Nephron (organoid): ENCODE results near the gene CCNL2.

Source experiments
- H3K27ac Mint-ChIP-seq, 3 experiments: 2 replicates each; pipeline ENCODE4 v1.8.0; 2020; ENCODE audit warnings: mixed read lengths in 3 of 3, mild to moderate bottlenecking in 2 of 3, moderate library complexity in 1 of 3
- H3K27me3 Mint-ChIP-seq: 2 replicates; pipeline ENCODE4 v1.8.0; 2021; ENCODE audit warnings: low read depth, mild to moderate bottlenecking, moderate library complexity, mixed read lengths
- H3K36me3 Mint-ChIP-seq: 2 replicates; pipeline ENCODE4 v1.8.0; 2020; ENCODE audit warnings: low read depth, mixed read lengths
- H3K4me1 Mint-ChIP-seq: 2 replicates; pipeline ENCODE4 v1.8.0; 2020; ENCODE audit warnings: mixed read lengths
- H3K4me3 Mint-ChIP-seq, 3 experiments: 2 replicates each; pipeline ENCODE4 v1.8.0; 2020; ENCODE audit warnings: mild to moderate bottlenecking in 3 of 3, mixed read lengths in 3 of 3, moderate library complexity in 2 of 3
- H3K9me3 Mint-ChIP-seq: 2 replicates; pipeline ENCODE4 v1.8.0; 2020; ENCODE audit warnings: mixed read lengths
- TF ChIP-seq, protein P1 (sequence below), 3 experiments: fragments of 200-600 bp; sonication (generic); IDR thresholded peaks; one replicate each; pipeline ENCODE4 v1.5.0; 2021; ENCODE audit warnings: antibody characterized with exemption in 3 of 3; ENCODE audit not compliant: unreplicated experiment in 3 of 3

The CCNL2 gene

DNA sequence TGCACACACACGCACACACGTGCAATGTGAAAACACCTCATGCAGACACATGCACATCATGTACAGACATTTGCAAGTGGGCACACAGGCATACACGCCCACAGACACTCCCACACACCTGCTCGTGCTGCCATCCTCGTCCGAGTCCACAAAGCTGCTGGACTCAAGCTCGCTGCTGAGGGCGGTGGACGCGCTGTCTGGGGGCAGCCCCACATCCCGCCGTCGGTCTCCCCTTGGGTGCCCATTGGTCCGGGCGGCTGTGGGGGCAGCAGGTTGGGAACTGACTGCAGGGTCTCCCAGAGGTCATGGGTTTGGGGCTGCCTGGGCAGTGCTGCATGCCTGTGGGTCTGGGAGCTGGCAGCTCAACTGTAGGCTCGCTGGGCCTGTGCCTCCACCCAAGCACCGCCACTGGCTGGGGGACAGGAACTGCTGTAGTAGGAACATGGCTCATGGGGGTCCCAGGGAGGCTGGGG, 57.5 kb downstream of the CCNL2 start:
- Mint-ChIP-seq H3K9me3 (no peaks in the 10 kb centered on the region), H3K36me3 (peaks cover 10% of the 10 kb centered on the region), H3K27me3 (no peaks in the 10 kb centered on the region), H3K27ac (no peak overlapping the region), H3K4me3 (no peak overlapping the region), H3K4me1 (no peaks in the 10 kb centered on the region)
- TF ChIP-seq, protein P1, sequence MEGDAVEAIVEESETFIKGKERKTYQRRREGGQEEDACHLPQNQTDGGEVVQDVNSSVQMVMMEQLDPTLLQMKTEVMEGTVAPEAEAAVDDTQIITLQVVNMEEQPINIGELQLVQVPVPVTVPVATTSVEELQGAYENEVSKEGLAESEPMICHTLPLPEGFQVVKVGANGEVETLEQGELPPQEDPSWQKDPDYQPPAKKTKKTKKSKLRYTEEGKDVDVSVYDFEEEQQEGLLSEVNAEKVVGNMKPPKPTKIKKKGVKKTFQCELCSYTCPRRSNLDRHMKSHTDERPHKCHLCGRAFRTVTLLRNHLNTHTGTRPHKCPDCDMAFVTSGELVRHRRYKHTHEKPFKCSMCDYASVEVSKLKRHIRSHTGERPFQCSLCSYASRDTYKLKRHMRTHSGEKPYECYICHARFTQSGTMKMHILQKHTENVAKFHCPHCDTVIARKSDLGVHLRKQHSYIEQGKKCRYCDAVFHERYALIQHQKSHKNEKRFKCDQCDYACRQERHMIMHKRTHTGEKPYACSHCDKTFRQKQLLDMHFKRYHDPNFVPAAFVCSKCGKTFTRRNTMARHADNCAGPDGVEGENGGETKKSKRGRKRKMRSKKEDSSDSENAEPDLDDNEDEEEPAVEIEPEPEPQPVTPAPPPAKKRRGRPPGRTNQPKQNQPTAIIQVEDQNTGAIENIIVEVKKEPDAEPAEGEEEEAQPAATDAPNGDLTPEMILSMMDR (IDR thresholded peaks at IDR 0.05; ENCODE audit: unreplicated experiment in 3 of 3): no peak

DNA sequence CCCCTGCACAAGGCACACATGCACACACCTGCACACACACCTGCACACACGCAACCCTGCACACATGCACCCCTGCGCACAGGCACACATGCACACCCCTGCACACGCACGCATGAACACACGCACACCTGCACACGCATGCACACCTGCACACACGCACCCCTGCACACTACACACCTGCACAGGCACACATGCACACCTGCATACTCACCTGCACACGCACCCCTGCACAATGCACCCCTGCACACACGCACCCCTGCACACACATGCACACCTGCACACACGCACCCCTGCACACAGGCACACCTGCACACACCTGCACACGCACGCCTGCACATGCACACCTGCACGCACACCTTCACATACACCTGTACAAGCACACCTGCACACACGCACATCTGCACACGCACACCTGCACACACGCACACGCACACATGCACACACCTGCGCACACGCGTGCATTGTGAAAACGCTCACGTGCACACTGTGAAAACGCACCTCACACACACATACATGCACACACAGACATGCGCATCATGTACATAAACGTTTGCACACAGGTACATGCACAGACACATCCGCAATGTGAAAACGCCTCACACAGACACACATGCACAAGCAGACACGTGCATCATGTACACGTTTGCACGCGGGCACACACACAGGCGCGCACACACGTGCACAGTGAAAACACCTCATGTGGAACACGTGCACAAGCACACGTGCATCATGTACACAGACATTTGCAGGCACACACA, 58.2 kb downstream of the CCNL2 start:
- H3K9me3 Mint-ChIP-seq: no peaks in the 10 kb centered on the region
- no peak overlapping the region for H3K4me3 Mint-ChIP-seq
- H3K27me3 Mint-ChIP-seq: no peaks in the 10 kb centered on the region
- H3K4me1 Mint-ChIP-seq: no peaks in the 10 kb centered on the region
- no peak overlapping the region for H3K27ac Mint-ChIP-seq
- peaks cover 10% of the 10 kb centered on the region for H3K36me3 Mint-ChIP-seq
- TF ChIP-seq, protein P1 (IDR thresholded peaks at IDR 0.05; ENCODE audit: unreplicated experiment in 3 of 3): no peak

DNA sequence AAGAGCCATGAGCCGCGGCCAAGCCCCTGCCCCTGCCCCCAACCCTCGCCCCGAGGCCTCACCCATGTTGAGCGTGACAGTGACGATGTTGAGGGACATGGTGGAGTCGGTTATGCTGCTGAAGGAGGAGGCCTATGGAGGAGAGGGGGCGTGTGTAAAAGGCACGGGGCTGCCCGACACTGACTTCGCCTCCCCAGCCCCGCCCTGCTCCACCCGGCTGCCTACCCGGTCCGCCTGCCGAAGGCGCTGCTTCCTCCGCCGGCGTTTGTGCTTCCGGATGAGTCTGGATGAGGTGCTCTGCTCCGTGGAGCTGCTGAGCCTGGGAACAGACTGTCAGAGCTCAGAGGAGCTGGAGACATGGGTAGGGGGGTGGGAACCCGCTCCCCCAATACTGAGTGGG, 59.0 kb downstream of the CCNL2 start:
- no peaks in the 10 kb centered on the region for H3K27me3 Mint-ChIP-seq
- H3K4me1 Mint-ChIP-seq: no peaks in the 10 kb centered on the region
- no peak overlapping the region for H3K4me3 Mint-ChIP-seq

GRCh38 chr1:1338278-1338677, 60.9 kb downstream of the CCNL2 start:
- Mint-ChIP-seq H3K9me3 (no peaks in the 10 kb centered on the region), H3K4me1 (no peaks in the 10 kb centered on the region), H3K36me3 (peaks cover 10% of the 10 kb centered on the region), H3K27ac (no peak overlapping the region), H3K4me3 (no peak overlapping the region), H3K27me3 (no peaks in the 10 kb centered on the region)
- TF ChIP-seq, protein P1 (IDR thresholded peaks at IDR 0.05; ENCODE audit: unreplicated experiment in 3 of 3): no peak

More for the DNA sequence above, 59.0 kb downstream of the CCNL2 start:
- Mint-ChIP-seq H3K9me3 (no peaks in the 10 kb centered on the region), H3K36me3 (peaks cover 10% of the 10 kb centered on the region), H3K27ac (no peak overlapping the region)
- TF ChIP-seq, protein P1 (IDR thresholded peaks at IDR 0.05; ENCODE audit: unreplicated experiment in 3 of 3): no peak

DNA sequence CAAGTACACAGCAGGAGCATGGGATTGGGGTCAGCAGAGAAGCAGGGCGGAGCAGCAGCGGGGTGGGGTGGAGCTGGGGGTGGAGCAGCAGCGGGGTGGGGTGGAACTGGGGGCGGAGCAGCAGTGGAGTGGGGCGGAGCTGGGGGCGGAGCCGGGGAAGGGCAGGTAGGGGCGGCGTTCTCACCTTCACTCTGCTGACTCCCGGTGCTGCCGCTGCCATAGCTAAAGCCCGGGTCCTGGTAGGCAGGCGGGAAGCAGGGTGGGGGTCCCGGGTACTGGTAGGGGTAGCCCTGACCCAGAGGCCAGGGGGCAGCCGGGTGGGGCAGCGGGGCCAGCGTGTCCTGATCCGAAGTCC, 61.4 kb downstream of the CCNL2 start:
- no peak overlapping the region for H3K27ac Mint-ChIP-seq
- H3K27me3 Mint-ChIP-seq: no peaks in the 10 kb centered on the region
- H3K9me3 Mint-ChIP-seq: no peaks in the 10 kb centered on the region
- H3K4me1 Mint-ChIP-seq: no peaks in the 10 kb centered on the region
- H3K36me3 Mint-ChIP-seq: peaks cover 10% of the 10 kb centered on the region
- no peak overlapping the region for H3K4me3 Mint-ChIP-seq
- TF ChIP-seq, protein P1 (IDR thresholded peaks at IDR 0.05; ENCODE audit: unreplicated experiment in 3 of 3): no peak
